Body of pancreas (tissue), 4 donors: ENCODE data around the gene AGAP1. TPM values are rescaled to one million over a fixed set of nuclear protein-coding genes. Genes with fewer than 3 reads are reported as not detected.

ENCODE experiments used
- ATAC-seq: fragments of 150-250 bp; one replicate; pipeline ENCODE4 v1.9.1; 2016
- DNase-seq, 4 donors: peaks; one replicate each; pipeline ENCODE4 v3.0.0-alpha.2; 2019
- H3K27ac ChIP-seq, 4 donors: fragments of 200-600 bp; sonication (generic); 1 replicate in 3 of 4; 2 replicates in 1 of 4; pipeline versions ENCODE4 v1.5.1 to v1.6.1; 2016 to 2019; ENCODE audit warnings: mild to moderate bottlenecking in 1 of 4, mixed read lengths in 1 of 4, moderate library complexity in 1 of 4
- H3K27me3 ChIP-seq, 2 donors: fragments of 200-600 bp; sonication (generic); one replicate each; pipeline ENCODE4 v1.6.0; 2016; ENCODE audit warnings: mild to moderate bottlenecking in 1 of 2
- H3K36me3 ChIP-seq, 2 donors: fragments of 200-600 bp; sonication (generic); replicated peaks in 1 of 2; 2 replicates each; pipeline ENCODE4 v1.5.1; 2016; ENCODE audit warnings: low read depth in 2 of 2; ENCODE audit not compliant: insufficient read depth in 1 of 2
- H3K4me1 ChIP-seq: fragments of 200-600 bp; sonication (generic); one replicate; pipeline ENCODE4 v1.6.0; 2016
- H3K4me3 ChIP-seq, 2 donors: fragments of 200-600 bp; sonication (generic); 1 replicate in 1 of 2; 2 replicates in 1 of 2; pipeline ENCODE4 v1.5.1; 2016 to 2019
- H3K9me3 ChIP-seq, 3 donors: fragments of 200-600 bp; sonication (generic); 1 replicate in 2 of 3; 2 replicates in 1 of 3; pipeline ENCODE4 v1.5.1; 2016
- POLR2A ChIP-seq, 3 donors: fragments of 450-650 bp; IDR thresholded peaks; one replicate each; pipeline ENCODE4 v1.6.1; 2016; ENCODE audit warnings: antibody characterized with exemption in 3 of 3, mild to moderate bottlenecking in 2 of 3
- WGBS, 2 donors: methylation state at CpG; one replicate each; pipeline ENCODE4 v1.1.5; 2017; 5-methylcytosine and 5-hydroxymethylcytosine counted together
- intact Hi-C: fragments of 100-400 bp; cut with DNase I; formaldehyde crosslinking; loops from one replicate; pipeline ENCODE4 v1.15.1; 2023
- total RNA-seq, 2 donors: library from RNA; depleted of rRNA; stranded (reverse); fragments of >200 nt; gene quantifications; one replicate each; pipeline ENCODE4 v1.1.0, GENCODE V29; 2016
- TF ChIP-seq, protein P1 (sequence below), 7 experiments: fragments of 450-650 bp in 4 of 7; fragments of 200-600 bp in 3 of 7; sonication (generic) in 3 of 7; IDR thresholded peaks; one replicate each; pipeline ENCODE4 v1.5.1; 2016 to 2019; ENCODE audit warnings: antibody characterized with exemption in 7 of 7

Gene AGAP1
- total RNA-seq, 2 donors from 2014 or later, result 21.3 to 32.6 TPM

DNA sequence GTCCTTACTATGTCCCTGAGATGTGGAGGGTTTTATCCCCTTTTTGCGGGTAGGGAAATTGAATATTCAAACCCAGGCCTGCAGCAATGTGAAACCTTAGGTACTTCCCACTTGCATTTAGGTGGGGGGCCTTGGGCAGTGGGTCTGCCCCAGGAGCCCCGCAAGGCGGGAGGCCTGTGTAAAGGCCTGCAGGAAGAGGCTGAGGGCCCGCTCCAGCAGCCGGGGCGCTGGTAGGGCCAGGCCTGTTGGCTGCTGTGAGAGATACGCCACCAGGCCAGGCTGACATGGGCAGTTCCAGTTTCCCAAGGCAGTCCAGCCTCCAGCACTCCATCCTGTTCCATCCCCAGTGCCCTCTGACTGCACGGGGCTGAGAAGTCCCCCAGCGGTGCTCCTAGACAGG is 610.1 kb downstream of the AGAP1 start:
- ATAC-seq (no peak), DNase-seq (no peak)
- WGBS, 2 donors, result 93 to 100% methylated on average over 1 to 9 of the region's 9 CpGs
- Histone ChIP-seq H3K36me3 (no peaks in the 10 kb centered on the region), H3K27me3 (no peaks in the 10 kb centered on the region), H3K9me3 (no peaks in the 10 kb centered on the region), H3K4me1 (no peaks in the 10 kb centered on the region), H3K4me3 (no peak overlapping the region), H3K27ac (no peak overlapping the region)
- intact Hi-C loops, result no loop called here
- TF ChIP-seq, protein P1, sequence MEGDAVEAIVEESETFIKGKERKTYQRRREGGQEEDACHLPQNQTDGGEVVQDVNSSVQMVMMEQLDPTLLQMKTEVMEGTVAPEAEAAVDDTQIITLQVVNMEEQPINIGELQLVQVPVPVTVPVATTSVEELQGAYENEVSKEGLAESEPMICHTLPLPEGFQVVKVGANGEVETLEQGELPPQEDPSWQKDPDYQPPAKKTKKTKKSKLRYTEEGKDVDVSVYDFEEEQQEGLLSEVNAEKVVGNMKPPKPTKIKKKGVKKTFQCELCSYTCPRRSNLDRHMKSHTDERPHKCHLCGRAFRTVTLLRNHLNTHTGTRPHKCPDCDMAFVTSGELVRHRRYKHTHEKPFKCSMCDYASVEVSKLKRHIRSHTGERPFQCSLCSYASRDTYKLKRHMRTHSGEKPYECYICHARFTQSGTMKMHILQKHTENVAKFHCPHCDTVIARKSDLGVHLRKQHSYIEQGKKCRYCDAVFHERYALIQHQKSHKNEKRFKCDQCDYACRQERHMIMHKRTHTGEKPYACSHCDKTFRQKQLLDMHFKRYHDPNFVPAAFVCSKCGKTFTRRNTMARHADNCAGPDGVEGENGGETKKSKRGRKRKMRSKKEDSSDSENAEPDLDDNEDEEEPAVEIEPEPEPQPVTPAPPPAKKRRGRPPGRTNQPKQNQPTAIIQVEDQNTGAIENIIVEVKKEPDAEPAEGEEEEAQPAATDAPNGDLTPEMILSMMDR (IDR thresholded peaks at IDR 0.05), result no peak
- TF ChIP-seq POLR2A (IDR thresholded peaks at IDR 0.05), result no peak

DNA sequence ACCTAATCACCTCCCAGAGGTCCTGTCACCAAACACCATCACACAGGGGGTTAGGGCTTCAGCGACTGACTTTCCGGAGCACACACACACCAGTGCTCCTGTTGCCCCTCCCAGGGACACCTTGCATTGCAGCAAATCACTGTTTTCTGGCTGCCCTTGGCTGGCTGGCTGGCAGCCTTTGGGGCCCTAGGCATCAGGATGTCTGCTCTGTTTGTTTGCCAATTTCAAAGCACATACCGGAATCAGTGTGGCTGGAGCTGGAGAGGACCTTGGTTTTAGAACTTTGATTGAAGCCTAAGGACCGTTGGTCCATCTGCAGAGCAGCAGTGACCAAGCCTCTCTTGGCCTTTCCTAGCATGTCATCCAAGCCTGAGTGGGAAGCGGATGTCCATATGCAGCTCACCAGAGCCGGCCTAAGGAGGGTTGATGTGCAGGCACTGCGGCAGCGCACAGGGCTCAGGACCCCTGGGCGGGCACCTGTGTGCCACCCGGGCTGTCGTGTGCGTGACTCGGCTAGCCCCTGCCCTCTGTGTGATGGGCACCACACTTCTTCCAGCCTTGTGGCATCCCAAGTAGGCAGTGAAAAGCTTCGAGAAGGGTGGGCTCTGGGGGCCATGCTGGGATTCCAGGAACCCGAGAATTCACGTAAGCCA is 612.2 kb downstream of the AGAP1 start:
- 91% methylated on average over 8 to 12 of the region's 16 CpGs for WGBS, 2 donors
- TF ChIP-seq, protein P1 (IDR thresholded peaks at IDR 0.05), result no peak
- TF ChIP-seq POLR2A (IDR thresholded peaks at IDR 0.05), result no peak
- intact Hi-C loops, result no loop called here
- Histone ChIP-seq H3K27ac (no peak overlapping the region), H3K36me3 (no peaks in the 10 kb centered on the region), H3K4me3 (no peak overlapping the region), H3K27me3 (no peaks in the 10 kb centered on the region), H3K4me1 (no peaks in the 10 kb centered on the region), H3K9me3 (no peaks in the 10 kb centered on the region)
- no peak for DNase-seq
- ATAC-seq, result no peak

DNA sequence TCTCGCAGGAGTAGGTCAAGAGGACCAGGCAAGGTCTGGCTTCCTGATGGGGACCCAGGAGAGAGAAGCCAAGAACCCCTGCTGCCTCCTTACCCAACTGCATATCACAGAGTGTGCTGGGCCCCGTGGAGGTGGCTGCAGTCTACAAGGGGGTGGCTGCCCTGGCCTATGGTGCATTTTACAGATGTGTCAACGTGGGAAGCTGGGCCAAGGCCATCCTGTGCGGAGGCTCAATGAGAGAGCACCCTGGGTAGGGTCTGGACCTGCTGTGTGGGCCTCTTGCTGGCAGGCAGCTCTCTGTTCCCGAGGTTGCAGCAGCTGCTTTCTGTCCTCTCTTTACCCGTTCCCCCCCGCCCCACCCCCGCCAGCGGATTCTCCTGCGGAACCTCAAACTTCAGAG is 612.9 kb downstream of the AGAP1 start:
- no peaks in the 10 kb centered on the region for H3K4me1 ChIP-seq
- TF ChIP-seq POLR2A (IDR thresholded peaks at IDR 0.05), result no peak
- TF ChIP-seq, protein P1 (IDR thresholded peaks at IDR 0.05), result no peak
- H3K27ac ChIP-seq, result no peak overlapping the region
- no peaks in the 10 kb centered on the region for H3K9me3 ChIP-seq
- H3K36me3 ChIP-seq, result no peaks in the 10 kb centered on the region
- WGBS, 2 donors, result 82 to 83% methylated on average over 5 to 10 of the region's 10 CpGs
- ATAC-seq (no peak), DNase-seq (no peak)
- intact Hi-C loops, result no loop called here
- no peak overlapping the region for H3K4me3 ChIP-seq
- H3K27me3 ChIP-seq, result no peaks in the 10 kb centered on the region

DNA sequence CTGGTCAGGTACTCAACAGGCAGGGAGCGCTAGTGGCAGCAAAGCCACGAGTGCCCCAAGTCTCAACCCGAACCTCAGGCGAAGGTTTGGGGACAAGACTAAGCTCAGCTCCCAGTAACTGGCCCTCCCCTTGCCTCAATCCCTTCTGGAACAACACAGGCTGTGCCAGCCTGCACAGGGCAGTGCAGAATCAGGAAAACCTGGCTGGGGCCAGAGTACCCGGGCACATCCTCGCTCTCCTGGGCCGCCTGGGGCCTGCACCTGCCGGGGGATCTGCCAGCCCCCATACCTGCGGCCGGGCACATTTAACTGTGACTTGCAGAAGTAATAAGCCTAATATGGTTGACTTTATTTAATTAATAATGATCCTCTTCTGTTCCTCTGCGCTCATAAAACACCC is 613.7 kb downstream of the AGAP1 start:
- intact Hi-C loops, result no loop called here
- DNase-seq, result no peak
- no peaks in the 10 kb centered on the region for H3K36me3 ChIP-seq
- H3K27me3 ChIP-seq, result no peaks in the 10 kb centered on the region
- H3K27ac ChIP-seq, result no peak overlapping the region
- no peaks in the 10 kb centered on the region for H3K9me3 ChIP-seq
- 88 to 89% methylated on average over 8 to 11 of the region's 11 CpGs for WGBS, 2 donors
- no peak for ATAC-seq
- TF ChIP-seq POLR2A (IDR thresholded peaks at IDR 0.05), result no peak
- TF ChIP-seq, protein P1 (IDR thresholded peaks at IDR 0.05), result no peak
- H3K4me1 ChIP-seq, result no peaks in the 10 kb centered on the region
- H3K4me3 ChIP-seq, result no peak overlapping the region

DNA sequence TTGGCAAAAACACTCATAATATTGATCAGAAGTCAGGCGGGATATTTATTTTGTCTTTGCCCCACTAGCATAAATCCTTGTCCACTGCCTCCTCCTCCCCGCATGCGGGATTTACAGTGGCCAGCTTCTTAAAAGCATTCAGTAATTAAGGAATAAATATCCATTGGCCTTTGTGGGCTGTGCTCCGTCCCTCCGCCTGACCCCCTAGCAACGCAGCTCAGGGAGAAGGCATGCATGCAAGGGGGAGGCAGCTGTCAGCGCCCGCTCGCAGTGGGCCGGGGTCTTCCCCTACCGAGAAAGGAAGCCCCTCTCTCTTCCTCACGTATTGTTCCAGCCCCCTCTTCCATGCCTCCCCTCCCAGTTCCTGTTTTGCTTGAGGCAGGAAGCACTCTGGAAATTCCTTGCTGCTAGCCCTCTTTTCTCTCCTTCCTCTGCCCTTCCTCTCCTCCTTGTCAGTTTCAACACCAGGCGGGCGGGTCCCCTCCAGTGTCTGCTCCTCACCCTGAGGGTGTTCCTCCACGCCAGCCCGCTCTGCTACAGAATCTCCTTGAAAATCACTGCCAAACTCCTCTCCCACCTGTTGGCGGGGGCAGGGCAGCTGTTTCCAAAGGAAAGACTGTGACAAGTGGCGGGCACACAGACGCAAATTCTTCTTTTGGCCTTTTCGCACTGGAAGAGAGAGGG is 614.2 kb downstream of the AGAP1 start:
- no peak overlapping the region for H3K27ac ChIP-seq
- no peaks in the 10 kb centered on the region for H3K9me3 ChIP-seq
- intact Hi-C loops, result no loop called here
- no peaks in the 10 kb centered on the region for H3K27me3 ChIP-seq
- H3K36me3 ChIP-seq, result no peaks in the 10 kb centered on the region
- no peak for TF ChIP-seq POLR2A (IDR thresholded peaks at IDR 0.05)
- TF ChIP-seq, protein P1 (IDR thresholded peaks at IDR 0.05), result no peak
- ATAC-seq, result no peak
- H3K4me1 ChIP-seq, result no peaks in the 10 kb centered on the region
- H3K4me3 ChIP-seq, result no peak overlapping the region
- no peak for DNase-seq
- 67 to 84% methylated on average over 20 of the region's 20 CpGs for WGBS, 2 donors
